ENCODE results near the gene KCNK7.

- TF ChIP-seq POLR2A (IDR thresholded peaks at IDR 0.05; ENCODE audit: low read length) (no peak), GATA1 (IDR thresholded peaks at IDR 0.05; ENCODE audit: low read depth, low read length) (no peak)
Measured at GRCh38 chr11:65634440-65634839, 38.8 kb upstream of the KCNK7 start.

All from erythroblast (primary cell).